Measurements from ENCODE around the gene PNPLA8.

PNPLA8 gene

GRCh38 chr7:108528183-108528712 is 2.3 kb upstream of the PNPLA8 start:
- no peak for TF ChIP-seq CTCF (IDR thresholded peaks at IDR 0.05; ENCODE audit: borderline replicate concordance, control extremely low read depth, extremely low read depth, insufficient read depth, missing control alignments)
- in situ Hi-C loops (cut with MboI; ENCODE audit: low sequenced_read_pairs, unreplicated experiment), result no loop called here
- DNase-seq (ENCODE audit: low spot score), result no peak

- DNase-seq (ENCODE audit: low spot score), result no peak
- no peak for TF ChIP-seq CTCF (IDR thresholded peaks at IDR 0.05; ENCODE audit: borderline replicate concordance, control extremely low read depth, extremely low read depth, insufficient read depth, missing control alignments)
- in situ Hi-C loops (cut with MboI; ENCODE audit: low sequenced_read_pairs, unreplicated experiment), result no loop called here
Measured at GRCh38 chr7:108526768-108527017, 758 bp upstream of the PNPLA8 start.

- peak; percentile 77 for DNase-seq (ENCODE audit: low spot score)
- in situ Hi-C loops (cut with MboI; ENCODE audit: low sequenced_read_pairs, unreplicated experiment), result no loop called here
- no peak for TF ChIP-seq CTCF (IDR thresholded peaks at IDR 0.05; ENCODE audit: borderline replicate concordance, control extremely low read depth, extremely low read depth, insufficient read depth, missing control alignments)
Measured at GRCh38 chr7:108525327-108525984, 479 bp downstream of the PNPLA8 start.

GRCh38 chr7:108522780-108523179 is 3.2 kb downstream of the PNPLA8 start:
- TF ChIP-seq CTCF (IDR thresholded peaks at IDR 0.05; ENCODE audit: borderline replicate concordance, control extremely low read depth, extremely low read depth, insufficient read depth, missing control alignments), result no peak
- in situ Hi-C loops (cut with MboI; ENCODE audit: low sequenced_read_pairs, unreplicated experiment), result no loop called here
- no peak for DNase-seq (ENCODE audit: low spot score)

GRCh38 chr7:108517951-108518350 is 8.0 kb downstream of the PNPLA8 start:
- no peak for DNase-seq (ENCODE audit: low spot score)
- TF ChIP-seq CTCF (IDR thresholded peaks at IDR 0.05; ENCODE audit: borderline replicate concordance, control extremely low read depth, extremely low read depth, insufficient read depth, missing control alignments), result no peak
- in situ Hi-C loops (cut with MboI; ENCODE audit: low sequenced_read_pairs, unreplicated experiment), result no loop called here

- in situ Hi-C loops (cut with MboI; ENCODE audit: low sequenced_read_pairs, unreplicated experiment), result no loop called here
- no peak for DNase-seq (ENCODE audit: low spot score)
- no peak for TF ChIP-seq CTCF (IDR thresholded peaks at IDR 0.05; ENCODE audit: borderline replicate concordance, control extremely low read depth, extremely low read depth, insufficient read depth, missing control alignments)
Measured at GRCh38 chr7:108515630-108516029, 10.3 kb downstream of the PNPLA8 start.
